H9 (cell line): ENCODE data around the gene WDR64. TPM values are rescaled to one million over a fixed set of nuclear protein-coding genes. Genes with fewer than 3 reads are reported as not detected.

Experiments used
- DNase-seq: peaks from one replicate; pipeline ENCODE4 v3.0.0-alpha.2; 2017
- H2AFZ ChIP-seq: one replicate; pipeline ENCODE4 v1.6.1; 2013; ENCODE audit warnings: mild to moderate bottlenecking, low read length, control low read depth, moderate library complexity
- H2AK5ac ChIP-seq: 2 replicates; pipeline ENCODE4 v1.6.1; 2013; ENCODE audit warnings: low read length, control low read depth, mixed read lengths; ENCODE audit not compliant: insufficient read length
- H2BK120ac ChIP-seq: one replicate; pipeline ENCODE4 v1.6.1; 2013; ENCODE audit warnings: low read depth, mild to moderate bottlenecking, low read length, control low read depth, inconsistent platforms; ENCODE audit not compliant: poor library complexity, severe bottlenecking
- H2BK12ac ChIP-seq: 2 replicates; pipeline ENCODE4 v1.6.1; 2013; ENCODE audit warnings: low read length, control low read depth, mixed read lengths, low read depth; ENCODE audit not compliant: insufficient read length
- H2BK15ac ChIP-seq: 2 replicates; pipeline ENCODE4 v1.6.1; 2013; ENCODE audit warnings: low read depth, low read length, control low read depth
- H2BK20ac ChIP-seq: one replicate; pipeline ENCODE4 v1.6.1; 2013; ENCODE audit warnings: low read depth, mild to moderate bottlenecking, low read length, control low read depth, inconsistent platforms; ENCODE audit not compliant: poor library complexity, severe bottlenecking
- H2BK5ac ChIP-seq: 2 replicates; pipeline ENCODE4 v1.6.1; 2013; ENCODE audit warnings: low read length, control low read depth, mixed read lengths; ENCODE audit not compliant: insufficient read length
- H3K14ac ChIP-seq: 2 replicates; pipeline ENCODE4 v1.6.1; 2013; ENCODE audit warnings: low read length, control low read depth; ENCODE audit not compliant: insufficient read depth
- H3K18ac ChIP-seq: 2 replicates; pipeline ENCODE4 v1.6.1; 2013; ENCODE audit warnings: low read depth, mild to moderate bottlenecking, mixed read lengths, low read length, control low read depth; ENCODE audit not compliant: insufficient read length
- H3K23ac ChIP-seq: 2 replicates; pipeline ENCODE4 v1.6.1; 2013; ENCODE audit warnings: low read length, control low read depth, mixed read lengths, low read depth; ENCODE audit not compliant: insufficient read length
- H3K23me2 ChIP-seq: 2 replicates; pipeline ENCODE4 v1.6.1; 2013; ENCODE audit warnings: low read depth, mild to moderate bottlenecking, mixed read lengths, low read length, control low read depth; ENCODE audit not compliant: insufficient read length, poor library complexity, severe bottlenecking
- H3K27ac ChIP-seq: 2 replicates; pipeline ENCODE4 v1.5.1; 2013; ENCODE audit warnings: low read length, control low read depth, mixed read lengths, low read depth; ENCODE audit not compliant: insufficient read length
- H3K27me3 ChIP-seq: 2 replicates; pipeline ENCODE4 v1.6.1; 2013; ENCODE audit warnings: low read length, control low read depth, inconsistent platforms; ENCODE audit not compliant: insufficient read depth
- H3K4ac ChIP-seq: 2 replicates; pipeline ENCODE4 v1.6.1; 2013; ENCODE audit warnings: low read depth, mild to moderate bottlenecking, control low read depth, inconsistent platforms, low read length, moderate library complexity
- H3K4me1 ChIP-seq: 2 replicates; pipeline ENCODE4 v1.6.1; 2013; ENCODE audit warnings: low read length, control low read depth, inconsistent platforms; ENCODE audit not compliant: insufficient read depth
- H3K4me2 ChIP-seq: 2 replicates; pipeline ENCODE4 v1.6.1; 2013; ENCODE audit warnings: low read length, control low read depth, mixed read lengths; ENCODE audit not compliant: insufficient read length, insufficient read depth
- H3K56ac ChIP-seq: 2 replicates; pipeline ENCODE4 v1.6.1; 2013; ENCODE audit warnings: low read depth, mild to moderate bottlenecking, mixed read lengths, low read length, control low read depth; ENCODE audit not compliant: insufficient read length
- H3K79me1 ChIP-seq: 2 replicates; pipeline ENCODE4 v1.6.1; 2013; ENCODE audit warnings: low read depth, mild to moderate bottlenecking, moderate library complexity, low read length, control low read depth, inconsistent platforms; ENCODE audit not compliant: insufficient read depth, poor library complexity, severe bottlenecking
- H3K79me2 ChIP-seq: 2 replicates; pipeline ENCODE4 v1.6.1; 2013; ENCODE audit warnings: low read length, control low read depth, inconsistent platforms; ENCODE audit not compliant: insufficient read depth
- H3K9ac ChIP-seq: 2 replicates; pipeline ENCODE4 v1.6.1; 2013; ENCODE audit warnings: low read length, control low read depth, mixed read lengths; ENCODE audit not compliant: insufficient read length; ENCODE audit errors: extremely low read depth
- H3K9me3 ChIP-seq: one replicate; pipeline ENCODE4 v1.6.1; 2013; ENCODE audit warnings: low read depth, low read length, inconsistent platforms; ENCODE audit not compliant: control insufficient read depth
- H3T11ph ChIP-seq: one replicate; pipeline ENCODE4 v1.6.1; 2013; ENCODE audit warnings: mild to moderate bottlenecking, low read length, control low read depth, inconsistent platforms
- H4K20me1 ChIP-seq: one replicate; pipeline ENCODE4 v1.6.1; 2013; ENCODE audit not compliant: control insufficient read depth, insufficient read length, insufficient read depth
- H4K5ac ChIP-seq: 2 replicates; pipeline ENCODE4 v1.6.1; 2013; ENCODE audit warnings: low read depth, mild to moderate bottlenecking, mixed read lengths, low read length, control low read depth; ENCODE audit not compliant: insufficient read length
- H4K8ac ChIP-seq: replicated peaks from 2 replicates; pipeline ENCODE4 v1.6.1; 2013; ENCODE audit warnings: low read length, control low read depth, mixed read lengths, low read depth; ENCODE audit not compliant: insufficient read length
- H4K91ac ChIP-seq: 2 replicates; pipeline ENCODE4 v1.6.1; 2013; ENCODE audit warnings: low read depth, mild to moderate bottlenecking, moderate library complexity, mixed read lengths, low read length, control low read depth; ENCODE audit not compliant: insufficient read length
- H3K27ac Mint-ChIP-seq, 3 experiments: 2 replicates in 2 of 3; 3 replicates in 1 of 3; pipeline ENCODE4 v1.8.0; 2020 to 2021; ENCODE audit warnings: mixed read lengths in 3 of 3, mild to moderate bottlenecking in 1 of 3, moderate library complexity in 1 of 3
- H3K27me3 Mint-ChIP-seq: 2 replicates; pipeline ENCODE4 v1.8.0; 2021; ENCODE audit warnings: low read depth, mild to moderate bottlenecking, moderate library complexity, mixed read lengths
- H3K36me3 Mint-ChIP-seq, 3 experiments: 2 replicates in 2 of 3; 3 replicates in 1 of 3; pipeline ENCODE4 v1.8.0; 2020 to 2021; ENCODE audit warnings: low read depth in 3 of 3, mixed read lengths in 3 of 3; ENCODE audit not compliant: insufficient read depth in 1 of 3
- H3K4me1 Mint-ChIP-seq, 2 experiments: 2 replicates each; pipeline ENCODE4 v1.8.0; 2020; ENCODE audit warnings: mixed read lengths in 2 of 2
- H3K4me3 Mint-ChIP-seq, 2 experiments: 2 replicates in 1 of 2; 3 replicates in 1 of 2; pipeline ENCODE4 v1.8.0; 2020 to 2021; ENCODE audit warnings: mild to moderate bottlenecking in 2 of 2, mixed read lengths in 2 of 2, moderate library complexity in 1 of 2
- H3K9me3 Mint-ChIP-seq, 2 experiments: 2 replicates in 1 of 2; 3 replicates in 1 of 2; pipeline ENCODE4 v1.8.0; 2020; ENCODE audit warnings: mild to moderate bottlenecking in 2 of 2, mixed read lengths in 2 of 2, moderate library complexity in 1 of 2
- WGBS: extraction: QIAGEN DNeasy Blood & Tissue Kit; methylation state at CpG from one replicate; pipeline ENCODE4 v1.1.7; 2013; ENCODE audit warnings: missing lambda C conversion rate, low lambda C conversion rate, mixed read lengths; ENCODE audit not compliant: insufficient read length; ENCODE audit errors: extremely low coverage; 5-methylcytosine and 5-hydroxymethylcytosine counted together
- total RNA-seq: library from RNA; stranded (reverse); gene quantifications from 2 replicates; pipeline ENCODE4 v1.2.1, GENCODE V29; 2021
- TF ChIP-seq, protein P1 (sequence below): fragments of 200-600 bp; sonication (generic); conservative IDR thresholded peaks from 3 replicates; pipeline ENCODE4 v1.8.0; 2021; ENCODE audit warnings: antibody characterized with exemption, mild to moderate bottlenecking

WDR64 gene
- total RNA-seq, 1 experiment from 2014 or later: not detected

DNA sequence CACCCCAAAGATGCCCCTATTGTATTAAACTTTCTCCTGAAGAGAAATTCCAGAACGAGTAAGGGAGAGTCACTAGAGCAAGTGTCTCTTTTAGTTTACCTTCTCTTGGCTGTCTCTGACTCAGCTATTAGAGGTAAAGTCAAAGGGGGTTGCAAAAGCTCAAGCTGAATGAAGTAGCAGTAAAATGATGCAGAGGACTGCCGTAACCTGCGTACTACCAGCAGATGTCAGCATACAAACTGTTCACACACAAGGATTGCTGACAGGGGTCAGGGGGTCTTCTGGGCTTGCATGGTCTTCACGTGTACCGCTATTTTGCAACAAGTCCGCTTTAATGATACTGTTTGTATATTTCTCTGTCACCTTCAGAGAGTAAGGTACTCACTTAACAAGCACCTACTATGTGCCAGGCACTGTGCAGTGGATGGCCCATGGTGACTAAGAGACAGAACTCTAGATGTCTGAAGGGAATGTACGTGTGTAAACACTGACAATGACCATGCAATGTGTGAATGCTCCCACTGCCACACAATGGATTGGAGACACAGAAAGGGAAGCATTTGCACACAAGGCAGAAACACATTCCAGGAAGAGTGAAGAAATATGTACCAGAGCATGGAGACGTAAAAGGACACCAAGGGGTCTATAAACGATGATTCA is 46.8 kb upstream of the WDR64 start:
- H4K91ac ChIP-seq: no peak overlapping the region
- H3T11ph ChIP-seq: no peak overlapping the region
- H3K36me3 Mint-ChIP-seq: peaks cover 0 to 3% (median 0%) of the 10 kb centered on the region in 3 experiments; a peak in 3 of 7 replicates
- no peak overlapping the region for H4K5ac ChIP-seq
- TF ChIP-seq, protein P1, sequence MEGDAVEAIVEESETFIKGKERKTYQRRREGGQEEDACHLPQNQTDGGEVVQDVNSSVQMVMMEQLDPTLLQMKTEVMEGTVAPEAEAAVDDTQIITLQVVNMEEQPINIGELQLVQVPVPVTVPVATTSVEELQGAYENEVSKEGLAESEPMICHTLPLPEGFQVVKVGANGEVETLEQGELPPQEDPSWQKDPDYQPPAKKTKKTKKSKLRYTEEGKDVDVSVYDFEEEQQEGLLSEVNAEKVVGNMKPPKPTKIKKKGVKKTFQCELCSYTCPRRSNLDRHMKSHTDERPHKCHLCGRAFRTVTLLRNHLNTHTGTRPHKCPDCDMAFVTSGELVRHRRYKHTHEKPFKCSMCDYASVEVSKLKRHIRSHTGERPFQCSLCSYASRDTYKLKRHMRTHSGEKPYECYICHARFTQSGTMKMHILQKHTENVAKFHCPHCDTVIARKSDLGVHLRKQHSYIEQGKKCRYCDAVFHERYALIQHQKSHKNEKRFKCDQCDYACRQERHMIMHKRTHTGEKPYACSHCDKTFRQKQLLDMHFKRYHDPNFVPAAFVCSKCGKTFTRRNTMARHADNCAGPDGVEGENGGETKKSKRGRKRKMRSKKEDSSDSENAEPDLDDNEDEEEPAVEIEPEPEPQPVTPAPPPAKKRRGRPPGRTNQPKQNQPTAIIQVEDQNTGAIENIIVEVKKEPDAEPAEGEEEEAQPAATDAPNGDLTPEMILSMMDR: peak; percentile 66
- WGBS: no CpG with 5 or more reads among the region's 9 CpGs
- H2AFZ ChIP-seq: no peak overlapping the region
- no peak overlapping the region for H3K4me2 ChIP-seq
- no peak overlapping the region for H2BK20ac ChIP-seq
- H3K56ac ChIP-seq: no peak overlapping the region
- H2BK12ac ChIP-seq: no peak overlapping the region
- H3K27ac ChIP-seq: no peak overlapping the region
- H2BK15ac ChIP-seq: no peak overlapping the region
- no peak overlapping the region for H2BK5ac ChIP-seq
- no peaks in the 10 kb centered on the region for H3K27me3 ChIP-seq
- no peaks in the 10 kb centered on the region for H3K4me1 ChIP-seq
- H3K9me3 Mint-ChIP-seq: no peaks in the 10 kb centered on the region; a peak in 1 of 5 replicates
- H3K9me3 ChIP-seq: no peaks in the 10 kb centered on the region
- H3K79me1 ChIP-seq: no peaks in the 10 kb centered on the region
- H3K23ac ChIP-seq: no peak overlapping the region
- H4K8ac ChIP-seq: no peak overlapping the region
- no peak overlapping the region for H3K18ac ChIP-seq
- H3K14ac ChIP-seq: no peak overlapping the region
- H3K4me3 Mint-ChIP-seq: no peak overlapping the region
- H3K4ac ChIP-seq: no peak overlapping the region
- no peaks in the 10 kb centered on the region for H3K79me2 ChIP-seq
- H2AK5ac ChIP-seq: no peak overlapping the region
- H3K27me3 Mint-ChIP-seq: no peaks in the 10 kb centered on the region
- H3K23me2 ChIP-seq: no peaks in the 10 kb centered on the region
- H3K27ac Mint-ChIP-seq: no peak overlapping the region
- H4K20me1 ChIP-seq: no peaks in the 10 kb centered on the region
- H2BK120ac ChIP-seq: no peak overlapping the region
- DNase-seq: peak; percentile 52
- H3K9ac ChIP-seq: no peak overlapping the region
- H3K4me1 Mint-ChIP-seq: no peaks in the 10 kb centered on the region
